A549 treated with CpdA at 1 μM for 4 hours (cell line): ENCODE measurements around the gene NUP37. TPM values are rescaled to one million over a fixed set of nuclear protein-coding genes. Genes with fewer than 3 reads are reported as not detected.

Source experiments
- total RNA-seq: library from RNA; stranded (reverse); fragments of 200-300 nt; extraction: Qiagen RNA extraction; gene quantifications from 5 replicates; pipeline ENCODE4 v1.2.3, GENCODE V29; 2022; ENCODE audit warnings: low read depth

NUP37 gene
- total RNA-seq = 66.5 to 82.8 TPM (median 74.1 TPM) in 5 replicates

GRCh38 chr12:102119674-102120563 is at the start of gene NUP37, which contains the start of gene PARPBP:
Gene NUP37 (minus strand): TSS chr12:102120114. CDS start chr12:102118518, 1,596 bp downstream.
Gene PARPBP (plus strand): TSS chr12:102120183. CDS start chr12:102123889, 3,706 bp downstream.

GRCh38 chr12:102061560-102062418 is 58.1 kb downstream of the NUP37 start, which contains the start of gene WASHC3:
Gene WASHC3 (minus strand): TSS chr12:102061991. CDS start chr12:102061962, 29 bp downstream.

Other genes starting within 250 kb of the NUP37 start
- 23.8 to 29.4 TPM (median 28.9 TPM) in 5 replicates for gene DRAM1, start 242.5 kb downstream of the NUP37 start, total RNA-seq
- 29.3 to 36.8 TPM (median 32.6 TPM) in 5 replicates for gene WASHC3, start 58.1 kb downstream of the NUP37 start, total RNA-seq
- 19.7 to 25.0 TPM (median 22.3 TPM) in 5 replicates for gene PARPBP, start 69 bp upstream of the NUP37 start, total RNA-seq
- 0.07 TPM in 1 of 5 replicates, not detected in the others for gene PMCH, start 77.7 kb upstream of the NUP37 start, total RNA-seq